HEK293T (cell line): Measurements from ENCODE around the gene ITGA8.
A peak's percentile ranks its signal among the peaks of the same experiment; 100 is the strongest.
"Not testable (repeated sequence)": the region's sequence is repeated elsewhere in the genome, so short reads cannot be mapped to it uniquely, and the experiment has no call there.

Experiments used
- CTCF ChIA-PET: fragments of 350-600 bp; formaldehyde crosslinking; extraction: SDS; loops from one replicate; lab custom pipeline; 2021; ENCODE audit warnings: antibody characterized with exemption, inconsistent platforms; lab: Yijun Ruan, JAX
- POLR2A ChIA-PET: fragments of 350-600 bp; formaldehyde crosslinking; extraction: SDS; loops from one replicate; lab custom pipeline; 2020; ENCODE audit warnings: antibody characterized with exemption, inconsistent platforms; lab: Yijun Ruan, JAX
- DNase-seq: peaks from one replicate; pipeline ENCODE4 v3.0.0; 2012; ENCODE audit warnings: mixed read lengths; ENCODE audit errors: extremely low spot score
- ARNT ChIP-seq: fragments of 450-650 bp; IDR thresholded peaks from 2 replicates; pipeline ENCODE4 v1.6.1; 2017; ENCODE audit warnings: mild to moderate bottlenecking
- BHLHE40 ChIP-seq: fragments of 450-650 bp; IDR thresholded peaks from 2 replicates; pipeline ENCODE4 v1.6.1; 2016; ENCODE audit warnings: mild to moderate bottlenecking, moderate library complexity, borderline replicate concordance
- CTBP1 ChIP-seq: fragments of 450-650 bp; IDR thresholded peaks from 2 replicates; pipeline ENCODE4 v1.6.1; 2016; ENCODE audit warnings: borderline replicate concordance
- ELF4 ChIP-seq: fragments of 450-650 bp; IDR thresholded peaks from 2 replicates; pipeline ENCODE4 v1.6.1; 2017; ENCODE audit warnings: antibody characterized with exemption
- FOXA1 ChIP-seq: fragments of 450-650 bp; IDR thresholded peaks from 2 replicates; pipeline ENCODE4 v1.6.1; 2016; ENCODE audit warnings: mild to moderate bottlenecking
- FOXK2 ChIP-seq: fragments of 450-650 bp; IDR thresholded peaks from 2 replicates; pipeline ENCODE4 v1.6.1; 2016; ENCODE audit warnings: mild to moderate bottlenecking
- FOXM1 ChIP-seq: fragments of 450-650 bp; IDR thresholded peaks from 2 replicates; pipeline ENCODE4 v1.6.1; 2017; ENCODE audit warnings: mild to moderate bottlenecking, borderline replicate concordance
- HDGF ChIP-seq: fragments of 450-650 bp; IDR thresholded peaks from 2 replicates; pipeline ENCODE4 v1.6.1; 2017; ENCODE audit warnings: antibody characterized with exemption, borderline replicate concordance
- L3MBTL2 ChIP-seq: fragments of 450-650 bp; conservative IDR thresholded peaks from 2 replicates; pipeline ENCODE4 v1.6.1; 2016; ENCODE audit warnings: mild to moderate bottlenecking
- LEF1 ChIP-seq: fragments of 450-650 bp; IDR thresholded peaks from 2 replicates; pipeline ENCODE4 v1.6.1; 2017; ENCODE audit warnings: mild to moderate bottlenecking, borderline replicate concordance
- NFRKB ChIP-seq: fragments of 450-650 bp; IDR thresholded peaks from 2 replicates; pipeline ENCODE4 v1.6.1; 2016; ENCODE audit warnings: mild to moderate bottlenecking, moderate library complexity
- PKNOX1 ChIP-seq: fragments of 450-650 bp; IDR thresholded peaks from 2 replicates; pipeline ENCODE4 v1.6.1; 2016
- SP1 ChIP-seq: fragments of 450-650 bp; IDR thresholded peaks from 2 replicates; pipeline ENCODE4 v1.6.1; 2017
- SUZ12 ChIP-seq: fragments of 450-650 bp; IDR thresholded peaks from 2 replicates; pipeline ENCODE4 v1.6.1; 2016; ENCODE audit warnings: mild to moderate bottlenecking
- TARDBP ChIP-seq: fragments of 450-650 bp; IDR thresholded peaks from 2 replicates; pipeline ENCODE4 v1.6.1; 2016
- ZNF384 ChIP-seq: fragments of 450-650 bp; IDR thresholded peaks from 2 replicates; pipeline ENCODE4 v1.6.1; 2016

Gene ITGA8

GRCh38 chr10:15588635-15589508 lies 130.8 kb downstream of the ITGA8 start:
- TF ChIP-seq ARNT (no peak), PKNOX1 (peak; percentile 41)
- no peak for DNase-seq
- CTCF ChIA-PET, result interaction anchor here (1.3 to 1.4 kb wide), 2 partner anchors 9 to 127 kb away, joined by 3 to 4 read pairs; no protein-coding TSS in a partner anchor
- POLR2A ChIA-PET, result no interaction called here

GRCh38 chr10:15588151-15588550 lies 131.6 kb downstream of the ITGA8 start:
- ChIA-PET POLR2A (no interaction called here), CTCF (interaction anchor here (1.3 to 1.4 kb wide), 2 partner anchors 10 to 128 kb away, joined by 3 to 4 read pairs; no protein-coding TSS in a partner anchor)

DNA sequence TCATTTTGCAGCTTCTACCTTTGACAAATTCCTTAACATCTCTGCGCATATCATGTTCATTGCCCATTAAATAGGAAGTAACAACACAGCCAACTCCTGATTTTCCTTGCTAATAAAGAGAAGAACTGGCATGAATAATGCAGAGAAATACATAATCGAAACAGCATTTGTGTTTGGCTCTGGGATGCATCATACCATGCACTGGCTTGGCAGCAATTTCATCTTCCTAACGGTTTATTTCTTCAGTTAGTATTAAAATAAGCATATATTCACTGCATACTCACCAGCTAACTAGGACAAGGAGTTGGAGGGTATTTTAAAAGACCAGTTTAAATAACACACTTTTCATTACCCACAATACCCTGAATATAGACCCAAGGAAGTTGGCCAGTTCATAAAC lies 132.5 kb downstream of the ITGA8 start:
- no peak for DNase-seq
- ChIA-PET POLR2A (no interaction called here), CTCF (interaction anchor here (1.3 to 1.4 kb wide), 2 partner anchors 11 to 128 kb away, joined by 3 to 4 read pairs; no protein-coding TSS in a partner anchor)
- no peak for TF ChIP-seq ZNF384
- no peak for TF ChIP-seq PKNOX1
- TF ChIP-seq ELF4, result no peak
- TF ChIP-seq HDGF, result no peak
- no peak for TF ChIP-seq FOXK2
- no peak for TF ChIP-seq FOXA1
- no peak for TF ChIP-seq CTBP1
- no peak for TF ChIP-seq SUZ12
- TF ChIP-seq LEF1, result no peak
- no peak for TF ChIP-seq BHLHE40
- no peak for TF ChIP-seq L3MBTL2
- no peak for TF ChIP-seq NFRKB
- TF ChIP-seq ARNT, result no peak
- TF ChIP-seq TARDBP, result no peak
- no peak for TF ChIP-seq FOXM1

More at GRCh38 chr10:15588151-15588550, 131.6 kb downstream of the ITGA8 start:
- no peak for TF ChIP-seq ARNT
- TF ChIP-seq ZNF384, result no peak
- TF ChIP-seq SUZ12, result no peak
- no peak for TF ChIP-seq ELF4
- no peak for TF ChIP-seq HDGF
- TF ChIP-seq LEF1, result no peak
- TF ChIP-seq PKNOX1, result no peak
- no peak for TF ChIP-seq TARDBP
- TF ChIP-seq BHLHE40, result no peak
- TF ChIP-seq FOXM1, result no peak
- TF ChIP-seq FOXA1, result no peak
- no peak for TF ChIP-seq L3MBTL2
- TF ChIP-seq FOXK2, result no peak
- no peak for TF ChIP-seq SP1
- TF ChIP-seq NFRKB, result no peak
- TF ChIP-seq CTBP1, result no peak
- no peak for DNase-seq

GRCh38 chr10:15585303-15585715 lies 134.4 kb downstream of the ITGA8 start:
- DNase-seq, result peak; percentile 84
- CTCF ChIA-PET, result interaction anchor here (0.6 to 2.2 kb wide), 16 partner anchors 10 to 695 kb away, joined by 3 to 25 read pairs (median 4); partner anchors contain the start of gene ITGA8
- POLR2A ChIA-PET, result no interaction called here
- no peak for TF ChIP-seq CTBP1
- no peak for TF ChIP-seq L3MBTL2
- no peak for TF ChIP-seq SUZ12
- no peak for TF ChIP-seq FOXM1
- TF ChIP-seq ZNF384, result no peak
- TF ChIP-seq HDGF, result no peak
- TF ChIP-seq ARNT, result no peak
- no peak for TF ChIP-seq BHLHE40
- TF ChIP-seq FOXA1, result no peak
- TF ChIP-seq PKNOX1, result no peak
- TF ChIP-seq TARDBP, result no peak
- TF ChIP-seq ELF4, result no peak
- TF ChIP-seq NFRKB, result no peak
- no peak for TF ChIP-seq SP1
- TF ChIP-seq FOXK2, result no peak
- TF ChIP-seq LEF1, result no peak

- DNase-seq, CTCF ChIA-PET, POLR2A ChIA-PET: not testable (repeated sequence)
Observed at GRCh38 chr10:15582972-15583371, 136.8 kb downstream of the ITGA8 start.

- ChIA-PET CTCF (interaction anchor here (0.6 kb wide), 1 partner anchor 118 kb away, joined by 3 read pairs; no protein-coding TSS in a partner anchor), POLR2A (no interaction called here)
- TF ChIP-seq BHLHE40 (no peak), ELF4 (no peak), TARDBP (no peak), ZNF384 (no peak), FOXM1 (no peak)
- no peak for DNase-seq
Observed at GRCh38 chr10:15579605-15580004, 140.1 kb downstream of the ITGA8 start.
